Measurements from ENCODE around the gene NOP14. TPM values are rescaled to one million over a fixed set of nuclear protein-coding genes. Genes with fewer than 3 reads are reported as not detected.
A peak's percentile ranks its signal among the peaks of the same experiment; 100 is the strongest.
"Not testable (repeated sequence)": the region's sequence is repeated elsewhere in the genome, so short reads cannot be mapped to it uniquely, and the experiment has no call there.

Gene NOP14
- total RNA-seq, 1 donor from 2014 or later = 21.4 TPM

DNA sequence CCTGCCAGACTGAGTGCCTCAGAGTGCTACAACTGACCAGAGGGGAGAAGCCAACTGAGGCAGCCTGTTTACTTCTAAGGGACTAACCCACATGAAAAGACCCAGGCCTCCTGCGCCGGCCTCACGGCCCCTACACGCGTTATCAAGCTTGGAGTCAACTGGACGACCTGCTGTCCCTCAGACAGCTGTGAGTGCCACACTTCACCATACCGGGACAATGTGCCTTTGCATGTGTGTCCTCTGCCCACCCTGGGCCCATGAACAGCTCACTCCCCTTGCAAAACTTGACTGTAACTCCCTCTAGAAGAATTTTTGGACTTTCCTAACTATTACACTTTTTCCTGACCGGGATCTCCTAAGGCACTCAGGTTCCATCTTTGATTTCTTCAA is 1.8 kb downstream of the NOP14 start:
- intact Hi-C loops (cut with DNase I) = no loop called here
- Histone ChIP-seq H3K27me3 (no peaks in the 10 kb centered on the region), H3K27ac (no peak overlapping the region), H3K4me3 (peak overlapping the region; percentile 71), H3K4me1 (peaks cover 24% of the 10 kb centered on the region), H3K36me3 (peaks cover 22% of the 10 kb centered on the region), H3K9me3 (no peaks in the 10 kb centered on the region)
- DNase-seq (no peak), ATAC-seq (no peak)
- TF ChIP-seq, protein P1, sequence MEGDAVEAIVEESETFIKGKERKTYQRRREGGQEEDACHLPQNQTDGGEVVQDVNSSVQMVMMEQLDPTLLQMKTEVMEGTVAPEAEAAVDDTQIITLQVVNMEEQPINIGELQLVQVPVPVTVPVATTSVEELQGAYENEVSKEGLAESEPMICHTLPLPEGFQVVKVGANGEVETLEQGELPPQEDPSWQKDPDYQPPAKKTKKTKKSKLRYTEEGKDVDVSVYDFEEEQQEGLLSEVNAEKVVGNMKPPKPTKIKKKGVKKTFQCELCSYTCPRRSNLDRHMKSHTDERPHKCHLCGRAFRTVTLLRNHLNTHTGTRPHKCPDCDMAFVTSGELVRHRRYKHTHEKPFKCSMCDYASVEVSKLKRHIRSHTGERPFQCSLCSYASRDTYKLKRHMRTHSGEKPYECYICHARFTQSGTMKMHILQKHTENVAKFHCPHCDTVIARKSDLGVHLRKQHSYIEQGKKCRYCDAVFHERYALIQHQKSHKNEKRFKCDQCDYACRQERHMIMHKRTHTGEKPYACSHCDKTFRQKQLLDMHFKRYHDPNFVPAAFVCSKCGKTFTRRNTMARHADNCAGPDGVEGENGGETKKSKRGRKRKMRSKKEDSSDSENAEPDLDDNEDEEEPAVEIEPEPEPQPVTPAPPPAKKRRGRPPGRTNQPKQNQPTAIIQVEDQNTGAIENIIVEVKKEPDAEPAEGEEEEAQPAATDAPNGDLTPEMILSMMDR (IDR thresholded peaks at IDR 0.05) = no peak

GRCh38 chr4:2960450-2960849 is 2.8 kb downstream of the NOP14 start:
- H3K4me3 ChIP-seq; H3K9me3 ChIP-seq; H3K27me3 ChIP-seq; DNase-seq; H3K27ac ChIP-seq; intact Hi-C loops (cut with DNase I); ATAC-seq: not testable (repeated sequence)
- Histone ChIP-seq H3K36me3 (peaks cover 32% of the 10 kb centered on the region), H3K4me1 (peaks cover 24% of the 10 kb centered on the region)

DNA sequence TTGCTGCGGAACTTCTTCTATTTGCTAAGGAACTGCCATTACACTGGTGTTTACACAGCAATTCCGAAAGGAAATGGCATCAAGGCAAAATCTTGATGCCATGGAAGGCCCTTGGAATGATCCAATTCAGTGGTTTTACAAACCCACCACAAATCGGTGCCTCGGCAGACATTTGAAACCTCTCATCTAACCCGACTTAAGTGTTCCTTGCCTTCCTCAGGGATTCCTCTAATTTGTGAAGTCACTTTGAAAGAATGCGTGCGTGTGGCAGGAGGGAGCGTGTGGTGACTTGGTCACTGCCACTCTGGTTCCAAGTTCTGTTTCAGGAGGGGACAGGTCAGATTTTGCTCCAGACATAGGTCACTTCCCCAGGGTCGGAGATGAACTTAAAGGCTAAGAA is 4.8 kb downstream of the NOP14 start:
- Histone ChIP-seq H3K27ac (no peak overlapping the region), H3K4me3 (no peak overlapping the region), H3K4me1 (peaks cover 19% of the 10 kb centered on the region), H3K36me3 (peaks cover 41% of the 10 kb centered on the region), H3K9me3 (no peaks in the 10 kb centered on the region), H3K27me3 (no peaks in the 10 kb centered on the region)
- TF ChIP-seq, protein P1 (IDR thresholded peaks at IDR 0.05) = no peak
- no peak for ATAC-seq
- DNase-seq = no peak
- intact Hi-C loops (cut with DNase I) = no loop called here

DNA sequence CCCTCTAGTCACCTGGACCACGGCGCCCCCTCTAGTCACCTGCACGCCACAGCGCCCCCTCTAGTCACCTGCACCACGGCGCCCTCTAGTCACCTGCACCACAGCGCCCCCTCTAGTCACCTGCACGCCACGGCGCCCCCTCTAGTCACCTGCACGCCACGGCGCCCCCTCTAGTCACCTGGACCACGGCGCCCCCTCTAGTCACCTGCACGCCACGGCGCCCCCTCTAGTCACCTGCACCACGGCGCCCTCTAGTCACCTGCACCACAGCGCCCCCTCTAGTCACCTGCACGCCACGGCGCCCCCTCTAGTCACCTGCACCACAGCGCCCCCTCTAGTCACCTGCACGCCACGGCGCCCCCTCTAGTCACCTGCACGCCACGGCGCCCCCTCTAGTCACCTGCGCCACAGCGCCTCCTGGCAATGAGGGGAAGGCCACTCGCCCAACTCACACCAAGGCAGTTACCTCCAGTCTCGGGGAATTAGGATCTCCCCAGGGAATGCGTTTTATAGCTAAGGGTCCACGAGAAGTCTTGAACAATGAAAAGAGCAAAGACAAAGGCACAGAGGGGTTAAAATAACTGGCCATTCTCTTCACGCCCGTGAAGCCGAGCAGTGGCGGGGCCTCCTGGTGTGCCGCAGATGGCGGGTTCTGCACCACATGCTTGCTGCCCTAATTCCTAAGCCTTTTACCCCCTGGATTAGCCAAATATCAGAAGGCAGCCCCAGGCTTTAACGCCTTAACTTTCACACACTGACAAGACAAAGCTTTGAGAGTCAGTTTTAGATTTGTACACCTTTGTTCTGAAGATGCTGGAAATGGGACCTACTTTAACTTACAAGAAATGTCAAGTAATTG is 7.8 kb downstream of the NOP14 start:
- H3K36me3 ChIP-seq = peaks cover 71% of the 10 kb centered on the region
- H3K4me3 ChIP-seq; ATAC-seq; H3K4me1 ChIP-seq; H3K27me3 ChIP-seq; intact Hi-C loops (cut with DNase I); DNase-seq; H3K27ac ChIP-seq; H3K9me3 ChIP-seq: not testable (repeated sequence)

DNA sequence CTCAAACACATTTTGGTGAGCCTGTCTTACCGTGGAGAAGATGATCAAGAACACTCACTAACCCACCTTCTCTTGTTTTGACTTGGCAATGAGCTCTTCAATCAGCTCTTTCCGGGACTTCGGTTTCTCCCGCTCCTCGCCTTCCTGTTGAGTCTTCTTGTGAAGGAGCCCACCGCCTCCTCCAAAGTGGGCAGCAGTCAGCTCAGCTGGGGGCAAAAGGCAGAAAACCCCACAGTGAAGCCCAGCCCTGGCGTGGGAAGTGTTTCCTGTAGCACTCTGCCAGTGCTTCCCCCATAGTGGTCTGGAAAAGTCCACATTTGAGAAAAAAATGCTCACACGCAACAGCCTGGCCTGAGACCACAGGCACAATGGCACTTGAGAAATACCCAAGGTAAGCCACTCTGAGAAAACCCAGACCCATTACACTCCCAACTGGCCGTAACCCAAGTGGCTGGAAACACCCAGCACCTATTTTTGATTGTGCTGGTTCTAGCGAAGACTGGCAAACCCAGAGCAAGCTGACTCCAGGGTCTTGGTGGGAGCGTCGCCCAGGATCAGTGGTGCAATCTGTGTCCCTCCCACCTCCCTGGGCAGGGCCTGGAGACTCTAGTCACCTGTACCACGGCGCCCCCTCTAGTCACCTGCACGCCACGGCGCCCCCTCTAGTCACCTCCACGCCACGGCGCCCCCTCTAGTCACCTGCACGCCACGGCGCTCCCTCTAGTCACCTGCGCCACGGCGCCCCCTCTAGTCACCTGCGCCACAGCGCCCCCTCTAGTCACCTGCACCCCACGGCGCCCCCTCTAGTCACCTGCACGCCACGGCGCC is 8.6 kb downstream of the NOP14 start:
- Histone ChIP-seq H3K27ac (peak overlapping the region; percentile 42), H3K36me3 (peaks cover 80% of the 10 kb centered on the region), H3K4me3 (no peak overlapping the region), H3K4me1 (peaks cover 5% of the 10 kb centered on the region), H3K9me3 (no peaks in the 10 kb centered on the region), H3K27me3 (no peaks in the 10 kb centered on the region)
- no peak for DNase-seq
- intact Hi-C loops (cut with DNase I) = no loop called here
- TF ChIP-seq, protein P1 (IDR thresholded peaks at IDR 0.05) = no peak
- peak; percentile 61 for ATAC-seq

DNA sequence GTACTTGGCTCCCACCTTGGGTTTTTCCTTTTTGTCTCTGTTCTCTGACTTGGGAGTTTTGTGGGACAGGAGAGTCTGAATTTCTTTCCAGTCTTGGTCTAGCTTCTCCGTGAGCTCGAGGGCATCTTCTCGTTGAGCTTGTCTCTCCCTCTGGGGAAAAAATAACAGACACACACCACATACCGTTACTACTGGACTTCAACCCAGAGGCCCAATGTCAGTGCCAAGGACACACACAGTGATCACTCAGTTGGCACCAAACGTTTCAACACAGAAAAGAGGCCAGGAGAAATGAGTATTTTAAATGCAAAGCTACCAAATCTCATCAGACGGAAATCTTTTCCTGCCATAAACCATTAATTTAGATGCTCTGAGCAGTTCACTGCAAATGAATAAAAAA is 9.7 kb downstream of the NOP14 start:
- Histone ChIP-seq H3K27ac (no peak overlapping the region), H3K27me3 (no peaks in the 10 kb centered on the region), H3K36me3 (peaks cover 87% of the 10 kb centered on the region), H3K4me3 (no peak overlapping the region), H3K4me1 (peaks cover 2% of the 10 kb centered on the region), H3K9me3 (no peaks in the 10 kb centered on the region)
- ATAC-seq (no peak), DNase-seq (no peak)
- TF ChIP-seq, protein P1 (IDR thresholded peaks at IDR 0.05) = no peak
- intact Hi-C loops (cut with DNase I) = no loop called here
